Gastrocnemius medialis (tissue), 4 donors: Measurements from ENCODE around the gene MRTFA. TPM values are rescaled to one million over a fixed set of nuclear protein-coding genes. Genes with fewer than 3 reads are reported as not detected.

ENCODE experiments used
- ATAC-seq, 2 donors: fragments of 150-250 bp; one replicate each; pipeline ENCODE4 v1.9.1; 2016
- DNase-seq, 2 donors: peaks; one replicate each; pipeline ENCODE4 v3.0.0-alpha.2; 2019
- H3K27ac ChIP-seq, 4 donors: fragments of 200-600 bp; sonication (generic); 1 replicate in 1 of 4; 2 replicates in 3 of 4; pipeline ENCODE4 v1.5.1; 2016 to 2018; ENCODE audit warnings: mild to moderate bottlenecking in 2 of 4, moderate library complexity in 1 of 4
- H3K27me3 ChIP-seq, 3 donors: fragments of 200-600 bp; sonication (generic) in 2 of 3; 1 replicate in 1 of 3; 2 replicates in 2 of 3; pipeline versions ENCODE4 v1.5.1 to v1.6.0; 2016 to 2019; ENCODE audit warnings: mild to moderate bottlenecking in 1 of 3, moderate library complexity in 1 of 3
- H3K36me3 ChIP-seq, 2 donors: fragments of 200-600 bp; sonication (generic) in 1 of 2; one replicate each; pipeline ENCODE4 v1.5.1; 2017 to 2018
- H3K4me1 ChIP-seq, 2 donors: fragments of 200-600 bp; sonication (generic) in 1 of 2; one replicate each; pipeline ENCODE4 v1.5.1; 2016 to 2017; ENCODE audit warnings: mild to moderate bottlenecking in 2 of 2
- H3K4me3 ChIP-seq, 4 donors: fragments of 200-600 bp; sonication (generic) in 3 of 4; 1 replicate in 1 of 4; 2 replicates in 3 of 4; pipeline ENCODE4 v1.5.1; 2016 to 2019; ENCODE audit warnings: mild to moderate bottlenecking in 2 of 4
- H3K9me3 ChIP-seq, 3 donors: fragments of 200-600 bp; sonication (generic) in 2 of 3; 1 replicate in 1 of 3; 2 replicates in 2 of 3; pipeline ENCODE4 v1.5.1; 2016 to 2019
- CTCF ChIP-seq, 5 experiments: fragments of 450-650 bp in 3 of 5; fragments of 200-600 bp in 2 of 5; sonication (generic) in 2 of 5; IDR thresholded peaks in 4 of 5; conservative IDR thresholded peaks in 1 of 5; 1 replicate in 4 of 5; 2 replicates in 1 of 5; pipeline ENCODE4 v1.5.1; 2016 to 2019; ENCODE audit warnings: antibody characterized with exemption in 5 of 5, mild to moderate bottlenecking in 3 of 5, moderate library complexity in 3 of 5
- POLR2A ChIP-seq, 2 donors: fragments of 450-650 bp; IDR thresholded peaks; one replicate each; pipeline ENCODE4 v1.6.1; 2017; ENCODE audit warnings: antibody characterized with exemption in 2 of 2, mild to moderate bottlenecking in 2 of 2, moderate library complexity in 2 of 2
- in situ Hi-C, 4 donors: fragments of 200-750 bp; cut with MboI; loops; one replicate each; pipeline versions ENCODE4 v1.15.0 to v1.8.0; 2017; ENCODE audit warnings: low sequenced_read_pairs in 4 of 4
- intact Hi-C: fragments of 100-400 bp; cut with DNase I; formaldehyde crosslinking; loops from one replicate; pipeline ENCODE4 v1.15.1; 2023; ENCODE audit warnings: low total_unique reads
- total RNA-seq, 4 donors: library from RNA; depleted of rRNA; stranded (reverse); fragments of >200 nt; gene quantifications; one replicate each; pipeline versions ENCODE4 v1.1.0 to v1.2.3, GENCODE V29; 2016

Gene MRTFA
- total RNA-seq, 4 donors from 2014 or later, result 13.7 to 31.3 (median 22.2) TPM

DNA sequence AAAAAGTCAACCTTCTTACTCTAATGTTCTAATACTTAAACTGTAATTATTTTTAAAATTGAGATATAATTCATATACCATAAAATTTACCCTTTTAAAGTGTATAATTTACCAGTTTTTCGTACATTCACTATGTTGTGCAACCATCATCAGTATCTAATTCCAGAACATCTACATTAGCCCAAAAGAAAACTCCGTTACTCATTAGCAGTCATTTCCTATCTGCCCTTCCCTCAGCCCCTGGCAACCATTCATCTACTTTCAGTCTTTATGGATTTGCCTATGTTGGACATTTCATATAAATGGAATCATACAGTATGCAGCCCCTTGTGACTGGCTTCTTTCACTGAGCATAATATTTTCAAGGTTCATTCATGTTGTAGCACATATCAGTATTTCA, 243.9 kb downstream of the MRTFA start:
- Histone ChIP-seq H3K4me1 (peaks cover 0 to 5% of the 10 kb centered on the region in 2 donors), H3K27me3 (no peaks in the 10 kb centered on the region), H3K27ac (no peak overlapping the region), H3K4me3 (no peak overlapping the region), H3K9me3 (no peaks in the 10 kb centered on the region), H3K36me3 (no peaks in the 10 kb centered on the region)
- ATAC-seq (no peak), DNase-seq (no peak)
- TF ChIP-seq POLR2A (IDR thresholded peaks at IDR 0.05) (no peak), CTCF (IDR thresholded peaks at IDR 0.05 in 4 of 5, conservative IDR thresholded peaks at IDR 0.05 in 1 of 5) (no peak)
- intact Hi-C loops (no loop called here), in situ Hi-C loops (no loop called here)

- H3K4me3 ChIP-seq, result no peak overlapping the region
- ATAC-seq (no peak), DNase-seq (no peak)
- intact Hi-C loops, result no loop called here
- TF ChIP-seq CTCF (IDR thresholded peaks at IDR 0.05 in 4 of 5, conservative IDR thresholded peaks at IDR 0.05 in 1 of 5) (no peak), POLR2A (IDR thresholded peaks at IDR 0.05) (no peak)
- H3K27me3 ChIP-seq, result no peaks in the 10 kb centered on the region
- no peaks in the 10 kb centered on the region for H3K36me3 ChIP-seq
- in situ Hi-C loops, result no loop called here
- H3K4me1 ChIP-seq, result no peaks in the 10 kb centered on the region
- H3K9me3 ChIP-seq, result no peaks in the 10 kb centered on the region
- no peak overlapping the region for H3K27ac ChIP-seq
Observed at GRCh38 chr22:40391417-40391816, 245.1 kb downstream of the MRTFA start.

GRCh38 chr22:40388231-40388630, 248.3 kb downstream of the MRTFA start:
- Histone ChIP-seq H3K27ac (no peak overlapping the region), H3K9me3 (no peaks in the 10 kb centered on the region), H3K27me3 (no peaks in the 10 kb centered on the region), H3K4me1 (no peaks in the 10 kb centered on the region), H3K36me3 (no peaks in the 10 kb centered on the region), H3K4me3 (no peak overlapping the region)
- ATAC-seq (no peak), DNase-seq (no peak)
- TF ChIP-seq CTCF (IDR thresholded peaks at IDR 0.05 in 4 of 5, conservative IDR thresholded peaks at IDR 0.05 in 1 of 5) (no peak), POLR2A (IDR thresholded peaks at IDR 0.05) (no peak)
- intact Hi-C loops, result no loop called here
- in situ Hi-C loops, result no loop called here

DNA sequence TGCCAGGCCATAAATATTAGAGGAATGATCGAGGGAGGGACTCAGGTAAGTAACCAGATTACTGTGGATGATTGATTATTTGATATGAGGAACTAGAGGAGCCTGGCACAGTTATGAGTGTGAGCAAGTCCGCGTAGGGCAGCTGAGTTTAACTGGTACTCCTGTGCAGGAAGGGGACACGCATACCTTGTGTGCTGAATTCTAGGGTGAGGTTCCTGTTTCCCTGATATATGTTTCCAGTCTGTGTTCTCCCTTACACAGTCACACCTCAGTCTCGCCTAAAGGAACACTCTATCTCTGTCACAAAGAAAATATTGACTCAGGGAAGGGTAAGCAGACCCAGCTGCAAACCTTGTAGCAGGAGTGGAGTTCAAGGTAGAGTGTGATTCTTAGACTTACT, 248.8 kb downstream of the MRTFA start:
- TF ChIP-seq POLR2A (IDR thresholded peaks at IDR 0.05) (no peak), CTCF (IDR thresholded peaks at IDR 0.05 in 4 of 5, conservative IDR thresholded peaks at IDR 0.05 in 1 of 5) (no peak)
- in situ Hi-C loops (no loop called here), intact Hi-C loops (no loop called here)
- Histone ChIP-seq H3K36me3 (no peaks in the 10 kb centered on the region), H3K27me3 (no peaks in the 10 kb centered on the region), H3K4me1 (no peaks in the 10 kb centered on the region), H3K9me3 (no peaks in the 10 kb centered on the region), H3K27ac (no peak overlapping the region), H3K4me3 (no peak overlapping the region)
- no peak for ATAC-seq
- no peak for DNase-seq

DNA sequence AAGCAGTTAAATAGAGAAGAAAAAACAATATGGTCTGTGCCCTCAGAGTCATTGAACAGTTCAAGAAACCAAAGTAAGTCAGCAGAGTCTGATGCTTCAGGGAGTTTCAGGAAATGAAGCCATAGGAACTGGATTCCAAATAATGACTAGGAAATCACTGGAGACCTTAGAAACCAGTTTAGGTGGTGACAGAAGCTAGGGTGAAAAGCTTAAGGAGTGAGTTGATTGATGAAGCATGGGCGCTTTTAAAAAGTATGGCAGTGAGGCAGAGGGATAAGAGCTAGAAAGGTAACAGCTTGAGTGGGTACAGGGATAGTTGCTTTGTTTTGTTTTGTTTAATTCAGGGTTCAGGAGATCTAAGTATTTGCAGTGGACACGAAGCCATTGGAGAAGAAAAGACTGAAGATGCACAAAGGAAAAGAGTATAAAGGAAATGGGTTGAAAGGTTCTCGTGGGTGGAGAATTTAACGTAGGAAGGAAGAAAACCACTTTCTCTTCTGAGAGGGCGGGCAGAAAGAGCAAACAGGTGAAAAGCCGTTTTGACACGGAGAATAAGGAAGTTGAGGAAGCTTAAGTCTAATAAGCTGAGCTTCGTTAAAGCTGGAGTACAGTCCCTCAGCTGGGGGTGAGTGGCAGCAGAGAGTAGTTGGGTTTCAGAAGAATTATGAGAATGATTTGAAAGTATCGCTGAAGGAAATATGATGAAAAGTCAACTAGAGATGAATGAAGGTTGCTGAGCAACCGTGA, 251.3 kb downstream of the MRTFA start:
- DNase-seq, result no peak
- Histone ChIP-seq H3K27me3 (no peaks in the 10 kb centered on the region), H3K4me3 (no peak overlapping the region), H3K4me1 (no peaks in the 10 kb centered on the region), H3K9me3 (no peaks in the 10 kb centered on the region), H3K36me3 (no peaks in the 10 kb centered on the region), H3K27ac (no peak overlapping the region)
- in situ Hi-C loops, result no loop called here
- TF ChIP-seq POLR2A (IDR thresholded peaks at IDR 0.05) (no peak), CTCF (IDR thresholded peaks at IDR 0.05 in 4 of 5, conservative IDR thresholded peaks at IDR 0.05 in 1 of 5) (no peak)
- ATAC-seq, result no peak
- intact Hi-C loops, result no loop called here
